Fibroblast of peridontal ligament (primary cell): Measurements from ENCODE around the gene ADSS2.

Experiments
- DNase-seq: peaks from one replicate; pipeline ENCODE4 v3.0.0-alpha.2; 2010; ENCODE audit errors: extremely low read depth

Gene ADSS2

GRCh38 chr1:244445320-244446181 is 6.2 kb downstream of the ADSS2 start:
- peak; percentile 73 for DNase-seq

GRCh38 chr1:244444854-244445253 is 6.9 kb downstream of the ADSS2 start:
- DNase-seq, result peak; percentile 44

- no peak for DNase-seq
These were observed 8.9 kb downstream of the ADSS2 start for GRCh38 chr1:244442850-244443249.

GRCh38 chr1:244439391-244440032 is 12.2 kb downstream of the ADSS2 start:
- no peak for DNase-seq

- DNase-seq, result peak; percentile 66
These were observed 14.6 kb downstream of the ADSS2 start for GRCh38 chr1:244437086-244437468.

- DNase-seq, result peak; percentile 8
These were observed 15.2 kb downstream of the ADSS2 start for GRCh38 chr1:244436336-244437085.

GRCh38 chr1:244435562-244436205 is 16.0 kb downstream of the ADSS2 start:
- peak; percentile 73 for DNase-seq

- no peak for DNase-seq
These were observed 20.5 kb downstream of the ADSS2 start for GRCh38 chr1:244431166-244431565.

- no peak for DNase-seq
These were observed 21.9 kb downstream of the ADSS2 start for GRCh38 chr1:244429818-244430217.

- DNase-seq, result no peak
These were observed 24.1 kb downstream of the ADSS2 start for GRCh38 chr1:244427647-244428046.

GRCh38 chr1:244424649-244425334 is 26.9 kb downstream of the ADSS2 start:
- DNase-seq, result no peak

- no peak for DNase-seq
These were observed 29.5 kb downstream of the ADSS2 start for GRCh38 chr1:244422174-244422573.

- DNase-seq, result peak; percentile 26
These were observed 32.7 kb downstream of the ADSS2 start for GRCh38 chr1:244419024-244419423.

GRCh38 chr1:244414543-244414942 is 37.2 kb downstream of the ADSS2 start:
- peak; percentile 86 for DNase-seq

- DNase-seq, result no peak
These were observed 38.0 kb downstream of the ADSS2 start for GRCh38 chr1:244413736-244414135.

- DNase-seq, result no peak
These were observed 39.5 kb downstream of the ADSS2 start for GRCh38 chr1:244412176-244412575.

GRCh38 chr1:244409701-244410100 is 42.0 kb downstream of the ADSS2 start:
- no peak for DNase-seq

- no peak for DNase-seq
These were observed 45.4 kb downstream of the ADSS2 start for GRCh38 chr1:244406337-244406736.

GRCh38 chr1:244405856-244406255 is 45.9 kb downstream of the ADSS2 start:
- no peak for DNase-seq

- no peak for DNase-seq
These were observed 48.3 kb downstream of the ADSS2 start for GRCh38 chr1:244403431-244403830.

GRCh38 chr1:244400974-244401373 is 50.7 kb downstream of the ADSS2 start:
- DNase-seq, result no peak
